Caco-2 (cell line): ENCODE measurements around the gene DGKB. TPM values are rescaled to one million over a fixed set of nuclear protein-coding genes. Genes with fewer than 3 reads are reported as not detected.

ENCODE experiments used
- BruUV-seq: library from RNA; stranded (reverse); fragments of 400-500 nt; replicated peaks from 2 replicates; lab custom pipeline; 2021; lab: Mats Ljungman, UMichigan
- CTCF ChIA-PET: fragments of 300-600 bp; sonication (Branson Sonifier 250); formaldehyde crosslinking; loops from one replicate; lab custom pipeline; 2022; ENCODE audit warnings: antibody characterized with exemption; lab: Charles Lee
- POLR2A ChIA-PET: fragments of 300-600 bp; sonication (Branson Sonifier 250); formaldehyde crosslinking; loops from one replicate; lab custom pipeline; 2022; ENCODE audit warnings: antibody characterized with exemption; lab: Charles Lee
- DNase-seq, 2 experiments: peaks; one replicate each; pipeline versions ENCODE4 v3.0.0 to v3.0.0-alpha.2; 2020 to 2022
- H3K27me3 ChIP-seq: replicated peaks from 2 replicates; pipeline ENCODE4 v1.6.0; 2011; ENCODE audit warnings: low read length; ENCODE audit not compliant: control insufficient read depth, insufficient read depth
- H3K36me3 ChIP-seq: 2 replicates; pipeline ENCODE4 v1.5.1; 2011; ENCODE audit warnings: low read length; ENCODE audit not compliant: control insufficient read depth, insufficient read depth
- H3K4me1 ChIP-seq: fragments of 250-450 bp; sonication (Bioruptor Pico); 2 replicates; pipeline ENCODE4 v1.5.1; 2020; ENCODE audit warnings: mild to moderate bottlenecking
- H3K4me3 ChIP-seq: 2 replicates; pipeline ENCODE4 v1.5.1; 2011; ENCODE audit warnings: low read depth, mild to moderate bottlenecking, control low read depth, low read length
- H3K9me3 ChIP-seq: fragments of 250-450 bp; sonication (Bioruptor Pico); 2 replicates; pipeline ENCODE4 v1.5.1; 2020; ENCODE audit warnings: mild to moderate bottlenecking, moderate library complexity
- H3K27ac Mint-ChIP-seq: one replicate; pipeline ENCODE4 v1.8.0; 2022; ENCODE audit warnings: mixed read lengths; ENCODE audit not compliant: unreplicated experiment
- H3K27me3 Mint-ChIP-seq: one replicate; pipeline ENCODE4 v1.8.0; 2022; ENCODE audit warnings: mixed read lengths; ENCODE audit not compliant: insufficient read depth, unreplicated experiment
- H3K36me3 Mint-ChIP-seq: one replicate; pipeline ENCODE4 v1.8.0; 2022; ENCODE audit warnings: mild to moderate bottlenecking, mixed read lengths; ENCODE audit not compliant: insufficient read depth, unreplicated experiment
- H3K4me1 Mint-ChIP-seq: one replicate; pipeline ENCODE4 v1.8.0; 2022; ENCODE audit warnings: low read depth, mixed read lengths; ENCODE audit not compliant: unreplicated experiment
- H3K4me3 Mint-ChIP-seq: one replicate; pipeline ENCODE4 v1.8.0; 2022; ENCODE audit warnings: mild to moderate bottlenecking, moderate library complexity, mixed read lengths; ENCODE audit not compliant: unreplicated experiment
- H3K9me3 Mint-ChIP-seq: one replicate; pipeline ENCODE4 v1.8.0; 2022; ENCODE audit warnings: mixed read lengths; ENCODE audit not compliant: unreplicated experiment
- intact Hi-C: fragments of 100-400 bp; cut with micrococcal nuclease; formaldehyde crosslinking; loops from one replicate; pipeline ENCODE4 v1.10.0; 2022; ENCODE audit not compliant: unreplicated experiment
- total RNA-seq: library from RNA; stranded (reverse); gene quantifications from 2 replicates; pipeline ENCODE4 v1.2.3, GENCODE V29; 2022
- TF ChIP-seq, protein P1 (sequence below), 2 experiments: fragments of 200-600 bp in 1 of 2; IDR thresholded peaks; 1 replicate in 1 of 2; 2 replicates in 1 of 2; pipeline versions ENCODE4 v1.5.1 to v1.8.0; 2011 to 2022; ENCODE audit warnings: antibody characterized with exemption in 1 of 2, control low read depth in 1 of 2, inconsistent platforms in 1 of 2, low read depth in 1 of 2, low read length in 1 of 2, mild to moderate bottlenecking in 1 of 2, moderate library complexity in 1 of 2; ENCODE audit not compliant: insufficient read depth in 1 of 2, severe bottlenecking in 1 of 2, unreplicated experiment in 1 of 2

Gene DGKB
- total RNA-seq, 1 experiment from 2014 or later: 0.39 TPM

GRCh38 chr7:14542624-14543023 lies 359.9 kb downstream of the DGKB start:
- Histone ChIP-seq H3K4me3 (no peak overlapping the region), H3K36me3 (no peaks in the 10 kb centered on the region), H3K4me1 (no peaks in the 10 kb centered on the region), H3K9me3 (no peaks in the 10 kb centered on the region), H3K27me3 (no peaks in the 10 kb centered on the region)
- no peak overlapping the region for H3K27ac Mint-ChIP-seq
- DNase-seq: no peak
- no peaks in the 10 kb centered on the region for H3K27me3 Mint-ChIP-seq
- BruUV-seq: no TSS peak
- ChIA-PET POLR2A (no interaction called here), CTCF (no interaction called here)
- intact Hi-C loops: no loop called here
- H3K9me3 Mint-ChIP-seq: no peaks in the 10 kb centered on the region
- H3K36me3 Mint-ChIP-seq: no peaks in the 10 kb centered on the region
- H3K4me3 Mint-ChIP-seq: no peak overlapping the region
- no peaks in the 10 kb centered on the region for H3K4me1 Mint-ChIP-seq
- TF ChIP-seq, protein P1, sequence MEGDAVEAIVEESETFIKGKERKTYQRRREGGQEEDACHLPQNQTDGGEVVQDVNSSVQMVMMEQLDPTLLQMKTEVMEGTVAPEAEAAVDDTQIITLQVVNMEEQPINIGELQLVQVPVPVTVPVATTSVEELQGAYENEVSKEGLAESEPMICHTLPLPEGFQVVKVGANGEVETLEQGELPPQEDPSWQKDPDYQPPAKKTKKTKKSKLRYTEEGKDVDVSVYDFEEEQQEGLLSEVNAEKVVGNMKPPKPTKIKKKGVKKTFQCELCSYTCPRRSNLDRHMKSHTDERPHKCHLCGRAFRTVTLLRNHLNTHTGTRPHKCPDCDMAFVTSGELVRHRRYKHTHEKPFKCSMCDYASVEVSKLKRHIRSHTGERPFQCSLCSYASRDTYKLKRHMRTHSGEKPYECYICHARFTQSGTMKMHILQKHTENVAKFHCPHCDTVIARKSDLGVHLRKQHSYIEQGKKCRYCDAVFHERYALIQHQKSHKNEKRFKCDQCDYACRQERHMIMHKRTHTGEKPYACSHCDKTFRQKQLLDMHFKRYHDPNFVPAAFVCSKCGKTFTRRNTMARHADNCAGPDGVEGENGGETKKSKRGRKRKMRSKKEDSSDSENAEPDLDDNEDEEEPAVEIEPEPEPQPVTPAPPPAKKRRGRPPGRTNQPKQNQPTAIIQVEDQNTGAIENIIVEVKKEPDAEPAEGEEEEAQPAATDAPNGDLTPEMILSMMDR (IDR thresholded peaks at IDR 0.05; ENCODE audit: insufficient read depth in 1 of 2, low read depth in 1 of 2, low read length in 1 of 2, severe bottlenecking in 1 of 2, unreplicated experiment in 1 of 2): no peak

- H3K4me1 ChIP-seq: no peaks in the 10 kb centered on the region
- H3K4me3 ChIP-seq: no peak overlapping the region
- no peaks in the 10 kb centered on the region for H3K27me3 ChIP-seq
- H3K27ac Mint-ChIP-seq: no peak overlapping the region
- ChIA-PET CTCF (no interaction called here), POLR2A (no interaction called here)
- no peak for DNase-seq
- peaks cover 3% of the 10 kb centered on the region for H3K27me3 Mint-ChIP-seq
- H3K36me3 ChIP-seq: no peaks in the 10 kb centered on the region
- H3K9me3 ChIP-seq: no peaks in the 10 kb centered on the region
- BruUV-seq: no TSS peak
- no peaks in the 10 kb centered on the region for H3K4me1 Mint-ChIP-seq
- no peak overlapping the region for H3K4me3 Mint-ChIP-seq
- H3K9me3 Mint-ChIP-seq: no peaks in the 10 kb centered on the region
- intact Hi-C loops: no loop called here
- TF ChIP-seq, protein P1 (IDR thresholded peaks at IDR 0.05; ENCODE audit: insufficient read depth in 1 of 2, low read depth in 1 of 2, low read length in 1 of 2, severe bottlenecking in 1 of 2, unreplicated experiment in 1 of 2): no peak
- no peaks in the 10 kb centered on the region for H3K36me3 Mint-ChIP-seq
Observed at GRCh38 chr7:14521183-14521582, 381.4 kb downstream of the DGKB start.

DNA sequence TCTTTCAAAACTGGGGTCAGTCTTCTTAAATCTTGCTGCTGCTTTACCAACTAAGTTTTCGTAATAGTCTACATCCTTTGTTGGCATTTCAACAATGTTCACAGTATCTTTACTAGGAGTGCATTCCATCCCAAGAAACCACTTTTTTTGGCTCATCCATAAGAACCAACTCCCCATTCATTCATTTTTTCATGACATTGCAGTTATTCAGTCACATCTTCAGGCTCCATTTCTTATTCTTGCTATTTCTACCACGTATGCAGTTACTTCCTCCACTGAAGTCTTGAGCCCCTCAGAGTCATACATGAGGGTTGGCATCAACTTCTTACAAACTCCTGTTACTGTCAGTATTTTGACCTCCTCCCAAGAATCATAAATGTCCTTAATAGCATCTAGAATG lies 392.3 kb downstream of the DGKB start:
- BruUV-seq: no TSS peak
- POLR2A ChIA-PET: no interaction called here
- H3K9me3 ChIP-seq: no peaks in the 10 kb centered on the region

More for the DNA sequence above, 392.3 kb downstream of the DGKB start:
- intact Hi-C loops: no loop called here
- TF ChIP-seq, protein P1 (IDR thresholded peaks at IDR 0.05; ENCODE audit: insufficient read depth in 1 of 2, low read depth in 1 of 2, low read length in 1 of 2, severe bottlenecking in 1 of 2, unreplicated experiment in 1 of 2): no peak
- CTCF ChIA-PET: no interaction called here
- Histone ChIP-seq H3K27me3 (no peaks in the 10 kb centered on the region), H3K4me3 (no peak overlapping the region), H3K4me1 (no peaks in the 10 kb centered on the region), H3K36me3 (no peaks in the 10 kb centered on the region)
- Mint-ChIP-seq H3K4me1 (no peaks in the 10 kb centered on the region), H3K36me3 (no peaks in the 10 kb centered on the region), H3K27ac (no peak overlapping the region), H3K9me3 (no peaks in the 10 kb centered on the region), H3K27me3 (no peaks in the 10 kb centered on the region), H3K4me3 (no peak overlapping the region)
- DNase-seq: no peak
